ENCODE results near the gene ANO9.

- TF ChIP-seq POLR2A (IDR thresholded peaks at IDR 0.05) = no peak
- TF ChIP-seq, protein P1, sequence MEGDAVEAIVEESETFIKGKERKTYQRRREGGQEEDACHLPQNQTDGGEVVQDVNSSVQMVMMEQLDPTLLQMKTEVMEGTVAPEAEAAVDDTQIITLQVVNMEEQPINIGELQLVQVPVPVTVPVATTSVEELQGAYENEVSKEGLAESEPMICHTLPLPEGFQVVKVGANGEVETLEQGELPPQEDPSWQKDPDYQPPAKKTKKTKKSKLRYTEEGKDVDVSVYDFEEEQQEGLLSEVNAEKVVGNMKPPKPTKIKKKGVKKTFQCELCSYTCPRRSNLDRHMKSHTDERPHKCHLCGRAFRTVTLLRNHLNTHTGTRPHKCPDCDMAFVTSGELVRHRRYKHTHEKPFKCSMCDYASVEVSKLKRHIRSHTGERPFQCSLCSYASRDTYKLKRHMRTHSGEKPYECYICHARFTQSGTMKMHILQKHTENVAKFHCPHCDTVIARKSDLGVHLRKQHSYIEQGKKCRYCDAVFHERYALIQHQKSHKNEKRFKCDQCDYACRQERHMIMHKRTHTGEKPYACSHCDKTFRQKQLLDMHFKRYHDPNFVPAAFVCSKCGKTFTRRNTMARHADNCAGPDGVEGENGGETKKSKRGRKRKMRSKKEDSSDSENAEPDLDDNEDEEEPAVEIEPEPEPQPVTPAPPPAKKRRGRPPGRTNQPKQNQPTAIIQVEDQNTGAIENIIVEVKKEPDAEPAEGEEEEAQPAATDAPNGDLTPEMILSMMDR (IDR thresholded peaks at IDR 0.05) = no peak
Observed at GRCh38 chr11:373716-374551, 67.9 kb downstream of the ANO9 start.

Data from heart left ventricle (tissue), 13 donors.